H4 (cell line): Measurements from ENCODE around the gene RPL3. TPM values are rescaled to one million over a fixed set of nuclear protein-coding genes. Genes with fewer than 3 reads are reported as not detected.

Experiments used
- total RNA-seq: library from RNA; depleted of rRNA; stranded (reverse); fragments of >200 nt; shearing (Covaris generic); gene quantifications from 2 replicates; pipeline ENCODE4 v1.2.3, GENCODE V29; 2014; rRNA removed

Gene RPL3
- total RNA-seq, 1 experiment from 2014 or later = 2,177 TPM

Other genes with a start within 250 kb of the RPL3 start
- 23.6 and 31.9 TPM in 2 replicates for gene APOBEC3G, start 242.3 kb downstream of the RPL3 start, total RNA-seq
- 1.4 and 2.6 TPM in 2 replicates for gene APOBEC3H, start 222.4 kb downstream of the RPL3 start, total RNA-seq
- 0.37 and 1.7 TPM in 2 replicates for gene CBX7, start 166.9 kb downstream of the RPL3 start, total RNA-seq
- 0.14 TPM in 1 of 2 replicates, not detected in the other for gene PDGFB, start 74.6 kb downstream of the RPL3 start, total RNA-seq
- gene SYNGR1, start 30.4 kb upstream of the RPL3 start, total RNA-seq = 19.9 and 23.0 TPM in 2 replicates
- gene TAB1, start 80.2 kb upstream of the RPL3 start, total RNA-seq = 8.6 and 17.1 TPM in 2 replicates
- 0.80 and 1.1 TPM in 2 replicates for gene MGAT3, start 137.4 kb upstream of the RPL3 start, total RNA-seq
- gene MIEF1, start 182.7 kb upstream of the RPL3 start, total RNA-seq = 18.0 and 19.8 TPM in 2 replicates
- 379 and 444 TPM in 2 replicates for gene ATF4, start 200.9 kb upstream of the RPL3 start, total RNA-seq
- gene RPS19BP1, start 213.1 kb upstream of the RPL3 start, total RNA-seq = 92.5 and 123 TPM in 2 replicates